PFSK-1 (cell line): ENCODE data around the gene CCDC152.

Experiments used
- FOXP2 ChIP-seq: optimal IDR thresholded peaks from 2 replicates; pipeline ENCODE3; 2011; ENCODE audit warnings: borderline replicate concordance, control low read depth, inconsistent platforms; ENCODE audit not compliant: insufficient read depth; ENCODE audit errors: extremely low read length, extremely low read depth
- POLR2AphosphoS5 ChIP-seq: IDR thresholded peaks from 2 replicates; pipeline ENCODE4 v1.6.1; 2012; ENCODE audit warnings: low read depth, mild to moderate bottlenecking, control low read depth, low read length, moderate library complexity
- SIN3A ChIP-seq: IDR thresholded peaks from 2 replicates; pipeline ENCODE4 v1.6.1; 2012; ENCODE audit warnings: mild to moderate bottlenecking, low read length, moderate library complexity, borderline replicate concordance; ENCODE audit not compliant: insufficient read depth
- TAF1 ChIP-seq: IDR thresholded peaks from 2 replicates; pipeline ENCODE4 v1.6.1; 2012; ENCODE audit warnings: low read length, control low read depth, borderline replicate concordance; ENCODE audit not compliant: insufficient read depth
- TF ChIP-seq, protein P1 (sequence below), 2 experiments: IDR thresholded peaks; 2 replicates each; pipeline versions ENCODE4 v1.6.1 to v1.8.0; 2011 to 2012; ENCODE audit warnings: low read depth in 2 of 2, low read length in 2 of 2, control low read depth in 1 of 2, inconsistent platforms in 1 of 2, mild to moderate bottlenecking in 1 of 2, moderate library complexity in 1 of 2; ENCODE audit not compliant: insufficient read depth in 1 of 2

Gene CCDC152

DNA sequence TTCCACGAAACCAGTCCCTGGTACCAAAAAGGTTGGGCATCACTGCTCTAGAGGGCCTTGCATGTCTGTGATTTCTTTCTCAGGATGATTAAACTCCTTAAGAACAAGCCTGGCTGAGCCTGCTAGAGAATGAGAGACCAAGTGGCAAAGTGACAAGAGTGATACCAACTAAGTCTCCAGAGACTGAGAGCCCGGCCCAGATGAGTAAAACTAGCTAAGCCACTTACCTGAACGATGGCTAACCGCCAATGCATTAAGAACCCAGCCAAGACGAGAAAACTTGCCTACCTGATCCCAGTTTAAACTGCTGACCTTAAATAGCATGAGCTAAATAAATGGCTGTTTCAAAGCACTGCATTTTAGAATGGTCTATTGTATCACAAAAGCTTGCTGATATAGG lies 5.6 kb upstream of the CCDC152 start:
- TF ChIP-seq FOXP2 (no peak), SIN3A (no peak), TAF1 (no peak), POLR2AphosphoS5 (no peak)
- TF ChIP-seq, protein P1, sequence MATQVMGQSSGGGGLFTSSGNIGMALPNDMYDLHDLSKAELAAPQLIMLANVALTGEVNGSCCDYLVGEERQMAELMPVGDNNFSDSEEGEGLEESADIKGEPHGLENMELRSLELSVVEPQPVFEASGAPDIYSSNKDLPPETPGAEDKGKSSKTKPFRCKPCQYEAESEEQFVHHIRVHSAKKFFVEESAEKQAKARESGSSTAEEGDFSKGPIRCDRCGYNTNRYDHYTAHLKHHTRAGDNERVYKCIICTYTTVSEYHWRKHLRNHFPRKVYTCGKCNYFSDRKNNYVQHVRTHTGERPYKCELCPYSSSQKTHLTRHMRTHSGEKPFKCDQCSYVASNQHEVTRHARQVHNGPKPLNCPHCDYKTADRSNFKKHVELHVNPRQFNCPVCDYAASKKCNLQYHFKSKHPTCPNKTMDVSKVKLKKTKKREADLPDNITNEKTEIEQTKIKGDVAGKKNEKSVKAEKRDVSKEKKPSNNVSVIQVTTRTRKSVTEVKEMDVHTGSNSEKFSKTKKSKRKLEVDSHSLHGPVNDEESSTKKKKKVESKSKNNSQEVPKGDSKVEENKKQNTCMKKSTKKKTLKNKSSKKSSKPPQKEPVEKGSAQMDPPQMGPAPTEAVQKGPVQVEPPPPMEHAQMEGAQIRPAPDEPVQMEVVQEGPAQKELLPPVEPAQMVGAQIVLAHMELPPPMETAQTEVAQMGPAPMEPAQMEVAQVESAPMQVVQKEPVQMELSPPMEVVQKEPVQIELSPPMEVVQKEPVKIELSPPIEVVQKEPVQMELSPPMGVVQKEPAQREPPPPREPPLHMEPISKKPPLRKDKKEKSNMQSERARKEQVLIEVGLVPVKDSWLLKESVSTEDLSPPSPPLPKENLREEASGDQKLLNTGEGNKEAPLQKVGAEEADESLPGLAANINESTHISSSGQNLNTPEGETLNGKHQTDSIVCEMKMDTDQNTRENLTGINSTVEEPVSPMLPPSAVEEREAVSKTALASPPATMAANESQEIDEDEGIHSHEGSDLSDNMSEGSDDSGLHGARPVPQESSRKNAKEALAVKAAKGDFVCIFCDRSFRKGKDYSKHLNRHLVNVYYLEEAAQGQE (IDR thresholded peaks at IDR 0.05; ENCODE audit: insufficient read depth in 1 of 2, low read depth in 2 of 2, low read length in 2 of 2) = no peak

DNA sequence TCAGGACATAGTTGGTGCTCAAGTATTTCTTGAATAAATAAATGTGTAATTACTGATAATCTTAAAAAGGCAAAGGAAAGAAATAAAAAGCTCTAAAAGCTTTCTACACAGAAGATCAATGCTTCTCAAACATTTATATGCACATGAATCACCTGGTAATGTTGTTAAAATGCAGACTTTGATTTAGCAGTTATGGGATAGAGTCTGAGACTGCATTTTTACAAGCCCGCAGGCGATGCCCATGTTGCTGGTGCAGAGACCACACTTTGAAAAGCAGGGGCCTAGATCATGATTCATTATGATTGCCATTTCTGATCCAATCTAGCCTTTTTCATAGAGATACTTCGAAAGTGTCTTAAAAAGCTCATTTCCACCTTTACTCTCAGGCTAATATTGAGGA lies 3.5 kb upstream of the CCDC152 start:
- no peak for TF ChIP-seq SIN3A

DNA sequence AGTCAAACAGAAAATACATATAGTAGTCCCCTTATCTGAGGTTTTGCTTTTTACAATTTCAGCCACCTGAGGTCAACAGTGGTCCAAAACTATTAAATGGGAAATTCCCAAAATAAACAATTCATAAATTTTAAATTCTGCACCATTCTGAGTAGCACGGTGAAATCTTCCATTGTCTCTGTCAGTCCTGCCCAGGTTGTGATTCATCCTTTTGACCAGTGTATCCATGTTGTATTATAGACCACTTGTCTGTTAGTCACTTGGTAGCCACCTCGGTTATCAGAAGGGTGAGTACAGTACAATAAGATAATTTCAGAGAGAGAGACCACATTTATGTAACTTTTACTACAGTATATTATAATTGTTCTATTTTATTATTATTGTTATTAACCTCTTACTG lies 2.8 kb downstream of the CCDC152 start:
- TF ChIP-seq, protein P1 (IDR thresholded peaks at IDR 0.05; ENCODE audit: insufficient read depth in 1 of 2, low read depth in 2 of 2, low read length in 2 of 2) = no peak
- TF ChIP-seq TAF1 (no peak), FOXP2 (no peak), SIN3A (no peak), POLR2AphosphoS5 (no peak)

DNA sequence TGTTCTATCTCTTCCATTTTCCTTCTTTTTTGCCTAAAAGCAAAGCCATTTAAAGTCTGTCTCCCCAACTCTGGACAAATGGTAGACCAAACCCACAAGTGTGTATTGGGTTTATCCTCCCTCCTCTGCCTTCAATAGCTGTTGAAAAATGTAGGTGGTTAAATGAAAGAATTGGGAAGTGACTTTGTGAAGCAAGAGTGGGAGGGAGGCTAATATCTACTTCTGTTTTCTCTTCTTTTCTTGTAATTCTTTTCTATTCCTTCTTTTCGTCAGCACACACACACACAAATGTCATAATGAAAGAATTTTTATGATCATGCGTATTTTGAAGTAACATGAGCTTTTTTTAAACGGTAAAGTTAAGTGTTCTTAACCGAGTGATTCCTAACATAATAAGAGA lies 3.8 kb downstream of the CCDC152 start:
- TF ChIP-seq, protein P1 (IDR thresholded peaks at IDR 0.05; ENCODE audit: insufficient read depth in 1 of 2, low read depth in 2 of 2, low read length in 2 of 2) = no peak
- no peak for TF ChIP-seq TAF1
- TF ChIP-seq SIN3A = no peak
- TF ChIP-seq FOXP2 = no peak

DNA sequence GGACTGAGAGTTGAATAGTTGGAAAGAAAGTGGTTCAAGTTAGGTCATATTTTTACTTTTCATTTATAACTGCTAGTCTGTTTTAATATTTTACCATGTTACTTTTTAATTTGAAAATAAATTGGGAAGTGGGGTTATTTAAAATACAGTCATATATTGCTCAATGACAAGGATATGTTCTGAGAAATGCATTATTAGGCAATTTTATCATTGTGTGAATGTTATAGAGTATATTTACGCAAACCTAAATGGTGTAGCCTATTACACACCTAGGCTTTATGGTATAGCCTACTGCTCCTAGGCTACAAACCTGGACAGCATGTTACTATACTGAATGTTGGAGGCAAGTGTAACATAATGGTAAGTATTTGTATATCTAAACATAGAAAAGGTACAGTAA lies 5.2 kb downstream of the CCDC152 start:
- TF ChIP-seq FOXP2 (no peak), POLR2AphosphoS5 (no peak), SIN3A (no peak), TAF1 (no peak)
- TF ChIP-seq, protein P1 (IDR thresholded peaks at IDR 0.05; ENCODE audit: insufficient read depth in 1 of 2, low read depth in 2 of 2, low read length in 2 of 2) = no peak
